Muscle layer of duodenum (tissue), 2 donors: ENCODE results near the gene CTBP1.
"Not testable (repeated sequence)": the region's sequence is repeated elsewhere in the genome, so short reads cannot be mapped to it uniquely, and the experiment has no call there.

ENCODE experiments used
- H3K27ac ChIP-seq: one replicate; pipeline ENCODE4 v1.7.0; 2013; ENCODE audit warnings: mild to moderate bottlenecking, low read length
- H3K27me3 ChIP-seq: one replicate; pipeline ENCODE4 v1.7.0; 2013; ENCODE audit warnings: low read depth, mild to moderate bottlenecking, control low read depth, low read length
- H3K36me3 ChIP-seq, 2 donors: one replicate each; pipeline ENCODE4 v1.7.0; 2013; ENCODE audit warnings: low read length in 2 of 2, control low read depth in 1 of 2, mild to moderate bottlenecking in 1 of 2; ENCODE audit not compliant: insufficient read depth in 2 of 2, control insufficient read depth in 1 of 2
- H3K4me1 ChIP-seq, 2 donors: one replicate each; pipeline ENCODE4 v1.7.0; 2013; ENCODE audit warnings: low read length in 2 of 2, mild to moderate bottlenecking in 2 of 2, control low read depth in 1 of 2, moderate library complexity in 1 of 2; ENCODE audit not compliant: insufficient read depth in 2 of 2, control insufficient read depth in 1 of 2
- H3K4me3 ChIP-seq, 2 donors: one replicate each; pipeline ENCODE4 v1.7.0; 2013; ENCODE audit warnings: low read length in 2 of 2, low read depth in 1 of 2, mild to moderate bottlenecking in 1 of 2
- H3K9me3 ChIP-seq, 2 donors: one replicate each; pipeline ENCODE4 v1.7.0; 2013; ENCODE audit warnings: low read length in 2 of 2, control low read depth in 1 of 2, mild to moderate bottlenecking in 1 of 2; ENCODE audit not compliant: control insufficient read depth in 1 of 2
- donor health status: healthy.

The CTBP1 gene

GRCh38 chr4:1241466-1241935, 7.4 kb downstream of the CTBP1 start:
- no peaks in the 10 kb centered on the region for H3K27me3 ChIP-seq
- H3K4me1 ChIP-seq = peaks cover 5 to 48% of the 10 kb centered on the region in 2 donors
- no peaks in the 10 kb centered on the region for H3K9me3 ChIP-seq
- H3K36me3 ChIP-seq = peaks cover 16 to 38% of the 10 kb centered on the region in 2 donors
- H3K27ac ChIP-seq = no peak overlapping the region
- no peak overlapping the region for H3K4me3 ChIP-seq

- Histone ChIP-seq H3K36me3 (peaks cover 20 to 43% of the 10 kb centered on the region in 2 donors), H3K4me3 (no peak overlapping the region), H3K9me3 (no peaks in the 10 kb centered on the region), H3K27me3 (no peaks in the 10 kb centered on the region), H3K4me1 (peaks cover 0 to 42% of the 10 kb centered on the region in 2 donors), H3K27ac (no peak overlapping the region)
Observed at GRCh38 chr4:1240721-1241465, 8.0 kb downstream of the CTBP1 start.

GRCh38 chr4:1239950-1240307, 9.0 kb downstream of the CTBP1 start:
- peaks cover 0 to 34% of the 10 kb centered on the region in 2 donors for H3K4me1 ChIP-seq
- H3K36me3 ChIP-seq = peaks cover 25 to 52% of the 10 kb centered on the region in 2 donors
- H3K27ac ChIP-seq = no peak overlapping the region
- no peaks in the 10 kb centered on the region for H3K27me3 ChIP-seq
- no peak overlapping the region for H3K4me3 ChIP-seq
- H3K9me3 ChIP-seq = no peaks in the 10 kb centered on the region

- no peaks in the 10 kb centered on the region for H3K9me3 ChIP-seq
- no peak overlapping the region for H3K4me3 ChIP-seq
- peaks cover 25 to 58% of the 10 kb centered on the region in 2 donors for H3K36me3 ChIP-seq
- H3K27ac ChIP-seq = no peak overlapping the region
- H3K27me3 ChIP-seq = no peaks in the 10 kb centered on the region
- peaks cover 0 to 34% of the 10 kb centered on the region in 2 donors for H3K4me1 ChIP-seq
Observed at GRCh38 chr4:1239141-1239949, 9.6 kb downstream of the CTBP1 start.

- Histone ChIP-seq H3K9me3 (no peaks in the 10 kb centered on the region), H3K27me3 (no peaks in the 10 kb centered on the region), H3K36me3 (peaks cover 25 to 65% of the 10 kb centered on the region in 2 donors), H3K4me3 (no peak overlapping the region), H3K4me1 (peaks cover 0 to 35% of the 10 kb centered on the region in 2 donors), H3K27ac (no peak overlapping the region)
Observed at GRCh38 chr4:1238676-1239000, 10.3 kb downstream of the CTBP1 start.

GRCh38 chr4:1237981-1238675, 10.8 kb downstream of the CTBP1 start:
- Histone ChIP-seq H3K9me3 (no peaks in the 10 kb centered on the region), H3K27ac (no peak overlapping the region), H3K4me3 (no peak overlapping the region), H3K4me1 (peaks cover 0 to 34% of the 10 kb centered on the region in 2 donors), H3K27me3 (no peaks in the 10 kb centered on the region), H3K36me3 (peaks cover 25 to 66% of the 10 kb centered on the region in 2 donors)

- not testable (repeated sequence) for H3K27ac ChIP-seq, H3K4me3 ChIP-seq, H3K27me3 ChIP-seq, H3K9me3 ChIP-seq
- peaks cover 25 to 66% of the 10 kb centered on the region in 2 donors for H3K36me3 ChIP-seq
- peaks cover 0 to 28% of the 10 kb centered on the region in 2 donors for H3K4me1 ChIP-seq
Observed at GRCh38 chr4:1237261-1237660, 11.7 kb downstream of the CTBP1 start.

GRCh38 chr4:1236836-1237235, 12.1 kb downstream of the CTBP1 start:
- Histone ChIP-seq H3K4me1 (peaks cover 0 to 23% of the 10 kb centered on the region in 2 donors), H3K36me3 (peaks cover 25 to 66% of the 10 kb centered on the region in 2 donors)
- not testable (repeated sequence) for H3K9me3 ChIP-seq, H3K4me3 ChIP-seq, H3K27ac ChIP-seq, H3K27me3 ChIP-seq

- no peaks in the 10 kb centered on the region for H3K9me3 ChIP-seq
- no peaks in the 10 kb centered on the region for H3K27me3 ChIP-seq
- no peak overlapping the region for H3K4me3 ChIP-seq
- no peak overlapping the region for H3K27ac ChIP-seq
- H3K36me3 ChIP-seq = peaks cover 25 to 67% of the 10 kb centered on the region in 2 donors
- peaks cover 0 to 21% of the 10 kb centered on the region in 2 donors for H3K4me1 ChIP-seq
Observed at GRCh38 chr4:1236103-1236641, 12.8 kb downstream of the CTBP1 start.

- peaks cover 0 to 21% of the 10 kb centered on the region in 2 donors for H3K4me1 ChIP-seq
- H3K27ac ChIP-seq = no peak overlapping the region
- H3K9me3 ChIP-seq = no peaks in the 10 kb centered on the region
- no peak overlapping the region for H3K4me3 ChIP-seq
- H3K27me3 ChIP-seq = no peaks in the 10 kb centered on the region
- peaks cover 20 to 67% of the 10 kb centered on the region in 2 donors for H3K36me3 ChIP-seq
Observed at GRCh38 chr4:1235381-1236102, 13.4 kb downstream of the CTBP1 start.
